Measurements from ENCODE around the gene TSPY4. TPM values are rescaled to one million over a fixed set of nuclear protein-coding genes. Genes with fewer than 3 reads are reported as not detected.
"Not testable (repeated sequence)": the region's sequence is repeated elsewhere in the genome, so short reads cannot be mapped to it uniquely, and the experiment has no call there.

TSPY4 gene
- total RNA-seq = not detected

- DNase-seq (ENCODE audit: low spot score) = not testable (repeated sequence)
Measured at GRCh38 chrY:9337164-9337563, at the start of gene TSPY4. TSS of gene TSPY4 (plus strand) at chrY:9337464. CDS start at chrY:9337510, 46 bp downstream.

- DNase-seq (ENCODE audit: low spot score) = no peak
Measured at GRCh38 chrY:9320996-9321395, 16.3 kb upstream of the TSPY4 start.

- not testable (repeated sequence) for DNase-seq (ENCODE audit: low spot score)
Measured at GRCh38 chrY:9357497-9357896, 20.2 kb downstream of the TSPY4 start, which contains the start of gene TSPY8. TSS of gene TSPY8 (plus strand) at chrY:9357797. CDS start at chrY:9357843, 46 bp downstream.

Other genes starting within 250 kb of the TSPY4 start
- gene TSPY8, start 20.3 kb downstream of the TSPY4 start, total RNA-seq = not detected
- gene TSPY3, start 61.0 kb downstream of the TSPY4 start, total RNA-seq = not detected
- gene TSPY1, start 129.5 kb downstream of the TSPY4 start, total RNA-seq = not detected
- gene TSPY9, start 149.8 kb downstream of the TSPY4 start, total RNA-seq = not detected
- not detected for gene TSPY10, start 190.4 kb downstream of the TSPY4 start, total RNA-seq

All from mucosa of gallbladder (tissue), 1 donor.